Measurements from ENCODE around the gene TNIK. TPM values are rescaled to one million over a fixed set of nuclear protein-coding genes. Genes with fewer than 3 reads are reported as not detected.

Gene TNIK
- total RNA-seq, 1 donor from 2014 or later = 2.5 TPM

DNA sequence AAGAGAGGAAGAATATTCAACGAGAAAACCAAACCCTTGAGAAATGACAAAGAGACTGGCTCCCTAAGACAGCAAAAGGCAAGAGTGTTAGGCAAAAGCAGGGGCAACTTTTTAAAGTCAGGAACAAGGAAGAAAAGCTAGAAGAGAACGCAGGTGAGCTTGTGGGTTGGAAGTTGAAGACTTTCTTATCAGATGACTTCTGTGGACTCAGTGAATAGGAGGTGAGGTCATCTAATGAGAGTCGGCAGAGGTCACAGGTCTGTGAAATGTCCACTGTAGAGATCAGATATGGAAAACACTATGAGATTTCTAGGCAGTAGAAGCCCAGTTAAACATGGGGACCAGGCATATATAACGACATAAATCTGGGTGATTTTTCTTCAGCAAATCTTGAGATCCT, 27.2 kb upstream of the TNIK start:
- intact Hi-C loops (cut with micrococcal nuclease) = no loop called here
- peaks cover 5% of the 10 kb centered on the region for H3K4me1 Mint-ChIP-seq
- no peaks in the 10 kb centered on the region for H3K9me3 Mint-ChIP-seq
- no peaks in the 10 kb centered on the region for H3K36me3 Mint-ChIP-seq (ENCODE audit: low read depth)
- no peak overlapping the region for H3K27ac Mint-ChIP-seq
- ChIA-PET CTCF (no interaction called here), POLR2A (no interaction called here)
- no peaks in the 10 kb centered on the region for H3K27me3 Mint-ChIP-seq
- DNase-seq = no peak
- H3K4me3 Mint-ChIP-seq = no peak overlapping the region
- no peak for ATAC-seq (ENCODE audit: low read depth)
- no peak for TF ChIP-seq CTCF (IDR thresholded peaks at IDR 0.05)

- DNase-seq = no peak
- no peak for ATAC-seq (ENCODE audit: low read depth)
- Mint-ChIP-seq H3K9me3 (no peaks in the 10 kb centered on the region), H3K27ac (no peak overlapping the region), H3K4me3 (no peak overlapping the region), H3K36me3 (ENCODE audit: low read depth) (no peaks in the 10 kb centered on the region), H3K4me1 (peaks cover 3% of the 10 kb centered on the region), H3K27me3 (no peaks in the 10 kb centered on the region)
- POLR2A ChIA-PET = no interaction called here
- TF ChIP-seq CTCF (IDR thresholded peaks at IDR 0.05) = no peak
- intact Hi-C loops (cut with micrococcal nuclease) = no loop called here
- CTCF ChIA-PET = no interaction called here
Observed at GRCh38 chr3:171485338-171485737, 25.1 kb upstream of the TNIK start.

DNA sequence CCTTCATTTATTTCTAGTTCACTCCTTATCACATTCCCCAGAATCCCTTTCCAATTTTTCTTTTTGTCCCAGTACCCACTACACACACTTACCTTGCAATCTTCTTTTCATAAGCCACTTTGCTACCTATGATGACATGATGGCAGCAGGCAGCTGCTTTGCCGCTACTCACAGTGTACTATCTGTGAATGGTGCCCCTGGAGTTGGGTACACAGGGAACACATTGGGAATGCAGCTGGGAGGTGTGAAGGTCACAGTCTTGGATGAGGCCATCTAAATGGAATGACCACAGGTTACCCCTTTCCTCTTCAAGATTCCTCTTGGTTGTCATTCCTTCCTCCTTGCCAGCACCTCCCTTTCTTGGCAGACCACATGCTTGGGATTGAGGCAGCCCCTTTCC, 20.8 kb upstream of the TNIK start:
- ATAC-seq (ENCODE audit: low read depth) (no peak), DNase-seq (no peak)
- Mint-ChIP-seq H3K4me1 (peaks cover 3% of the 10 kb centered on the region), H3K36me3 (ENCODE audit: low read depth) (no peaks in the 10 kb centered on the region), H3K27ac (no peak overlapping the region), H3K27me3 (no peaks in the 10 kb centered on the region), H3K4me3 (no peak overlapping the region), H3K9me3 (no peaks in the 10 kb centered on the region)
- ChIA-PET POLR2A (no interaction called here), CTCF (interaction anchor here (1.4 kb wide), 1 partner anchor 85 kb away, joined by 3 read pairs; no protein-coding TSS in a partner anchor)
- intact Hi-C loops (cut with micrococcal nuclease) = no loop called here
- TF ChIP-seq CTCF (IDR thresholded peaks at IDR 0.05) = no peak

GRCh38 chr3:171480526-171480925, 20.3 kb upstream of the TNIK start:
- H3K4me1 Mint-ChIP-seq = peaks cover 3% of the 10 kb centered on the region
- peaks cover 1% of the 10 kb centered on the region for H3K27me3 Mint-ChIP-seq
- ChIA-PET POLR2A (no interaction called here), CTCF (interaction anchor here (1.4 kb wide), 1 partner anchor 85 kb away, joined by 3 read pairs; no protein-coding TSS in a partner anchor)
- no peak for TF ChIP-seq CTCF (IDR thresholded peaks at IDR 0.05)
- H3K36me3 Mint-ChIP-seq (ENCODE audit: low read depth) = no peaks in the 10 kb centered on the region
- intact Hi-C loops (cut with micrococcal nuclease) = no loop called here
- DNase-seq (no peak), ATAC-seq (ENCODE audit: low read depth) (no peak)
- H3K4me3 Mint-ChIP-seq = no peak overlapping the region
- H3K9me3 Mint-ChIP-seq = no peaks in the 10 kb centered on the region
- H3K27ac Mint-ChIP-seq = no peak overlapping the region

DNA sequence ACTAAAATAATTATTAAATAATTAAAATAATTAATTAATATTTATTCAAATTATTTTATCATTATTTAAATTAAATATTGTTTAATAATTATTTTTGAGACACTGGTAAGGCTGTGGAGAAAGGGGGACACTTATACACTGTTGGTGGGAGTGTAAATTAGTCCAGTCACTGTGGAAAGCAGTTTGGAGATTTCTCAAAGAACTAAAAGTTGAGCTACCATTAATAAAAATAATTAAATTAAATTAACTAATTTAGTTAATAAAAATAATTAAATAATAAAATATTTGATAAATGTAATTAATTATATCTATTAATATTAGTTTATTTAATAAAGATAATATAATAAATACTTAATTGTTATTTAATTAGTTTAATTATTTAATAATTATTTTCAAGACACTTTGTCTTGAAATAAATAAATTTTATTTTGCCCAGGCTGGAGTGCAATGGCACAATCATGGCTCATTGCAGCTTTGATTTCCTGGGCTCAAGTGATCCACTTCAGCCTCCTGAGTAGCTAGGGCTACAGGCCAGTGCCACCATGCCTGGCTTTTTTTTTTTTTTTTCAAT, 16.4 kb upstream of the TNIK start:
- CTCF ChIA-PET = no interaction called here
- no peak for DNase-seq
- ATAC-seq (ENCODE audit: low read depth) = no peak
- intact Hi-C loops (cut with micrococcal nuclease) = no loop called here
- Mint-ChIP-seq H3K9me3 (no peaks in the 10 kb centered on the region), H3K27ac (no peak overlapping the region), H3K4me3 (no peak overlapping the region), H3K27me3 (peaks cover 4% of the 10 kb centered on the region), H3K4me1 (peaks cover 3% of the 10 kb centered on the region), H3K36me3 (ENCODE audit: low read depth) (no peaks in the 10 kb centered on the region)
- POLR2A ChIA-PET = no interaction called here
- TF ChIP-seq CTCF (IDR thresholded peaks at IDR 0.05) = no peak
